Measurements from ENCODE around the gene POLR3B.

The POLR3B gene

DNA sequence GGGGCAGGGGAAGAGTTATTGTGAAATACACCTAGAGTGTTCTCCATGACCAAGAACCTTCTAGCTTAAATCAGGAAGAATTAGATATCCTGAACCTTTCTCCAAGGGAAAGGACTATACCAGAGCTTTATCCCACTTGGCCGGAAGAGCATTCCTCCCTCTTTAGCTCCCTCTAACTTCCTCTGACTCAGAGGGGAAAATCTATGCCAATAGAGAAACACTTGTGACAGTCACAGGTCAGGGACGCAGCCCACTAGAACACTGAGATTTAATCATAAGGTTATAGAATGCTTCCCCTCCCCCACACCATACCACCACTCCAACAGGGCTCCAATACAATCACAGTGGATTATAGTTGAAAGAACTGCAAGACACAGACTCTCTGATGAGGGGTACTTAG, 169.8 kb downstream of the POLR3B start:
- no peak for DNase-seq (ENCODE audit: low spot score)
- in situ Hi-C loops (cut with MboI; ENCODE audit: low sequenced_read_pairs, unreplicated experiment) = no loop called here
- TF ChIP-seq, protein P1, sequence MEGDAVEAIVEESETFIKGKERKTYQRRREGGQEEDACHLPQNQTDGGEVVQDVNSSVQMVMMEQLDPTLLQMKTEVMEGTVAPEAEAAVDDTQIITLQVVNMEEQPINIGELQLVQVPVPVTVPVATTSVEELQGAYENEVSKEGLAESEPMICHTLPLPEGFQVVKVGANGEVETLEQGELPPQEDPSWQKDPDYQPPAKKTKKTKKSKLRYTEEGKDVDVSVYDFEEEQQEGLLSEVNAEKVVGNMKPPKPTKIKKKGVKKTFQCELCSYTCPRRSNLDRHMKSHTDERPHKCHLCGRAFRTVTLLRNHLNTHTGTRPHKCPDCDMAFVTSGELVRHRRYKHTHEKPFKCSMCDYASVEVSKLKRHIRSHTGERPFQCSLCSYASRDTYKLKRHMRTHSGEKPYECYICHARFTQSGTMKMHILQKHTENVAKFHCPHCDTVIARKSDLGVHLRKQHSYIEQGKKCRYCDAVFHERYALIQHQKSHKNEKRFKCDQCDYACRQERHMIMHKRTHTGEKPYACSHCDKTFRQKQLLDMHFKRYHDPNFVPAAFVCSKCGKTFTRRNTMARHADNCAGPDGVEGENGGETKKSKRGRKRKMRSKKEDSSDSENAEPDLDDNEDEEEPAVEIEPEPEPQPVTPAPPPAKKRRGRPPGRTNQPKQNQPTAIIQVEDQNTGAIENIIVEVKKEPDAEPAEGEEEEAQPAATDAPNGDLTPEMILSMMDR (IDR thresholded peaks at IDR 0.05; ENCODE audit: borderline replicate concordance, control extremely low read depth, extremely low read depth, insufficient read depth, missing control alignments) = no peak

DNA sequence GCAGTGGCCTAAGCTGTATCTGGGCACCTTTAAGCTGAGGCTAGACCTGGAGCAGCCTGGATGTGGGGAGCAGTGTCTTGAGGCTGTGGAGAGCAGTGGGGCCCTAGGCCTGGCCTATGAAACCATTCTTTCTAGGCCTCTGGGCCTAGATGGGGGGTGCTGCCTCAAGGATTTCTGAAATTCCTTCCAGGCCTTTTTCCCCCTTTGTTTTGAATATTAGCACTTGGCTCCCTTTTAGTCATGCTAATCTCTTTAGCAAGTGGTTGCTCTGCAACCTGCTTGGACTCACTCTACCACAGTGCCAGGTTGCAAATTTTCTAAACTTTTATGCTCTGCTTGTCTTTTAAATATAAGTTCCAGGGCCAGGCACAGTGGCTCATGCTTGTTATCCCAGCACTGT, 183.7 kb downstream of the POLR3B start:
- in situ Hi-C loops (cut with MboI; ENCODE audit: low sequenced_read_pairs, unreplicated experiment) = no loop called here
- DNase-seq (ENCODE audit: low spot score) = no peak
- TF ChIP-seq, protein P1 (IDR thresholded peaks at IDR 0.05; ENCODE audit: borderline replicate concordance, control extremely low read depth, extremely low read depth, insufficient read depth, missing control alignments) = no peak

DNA sequence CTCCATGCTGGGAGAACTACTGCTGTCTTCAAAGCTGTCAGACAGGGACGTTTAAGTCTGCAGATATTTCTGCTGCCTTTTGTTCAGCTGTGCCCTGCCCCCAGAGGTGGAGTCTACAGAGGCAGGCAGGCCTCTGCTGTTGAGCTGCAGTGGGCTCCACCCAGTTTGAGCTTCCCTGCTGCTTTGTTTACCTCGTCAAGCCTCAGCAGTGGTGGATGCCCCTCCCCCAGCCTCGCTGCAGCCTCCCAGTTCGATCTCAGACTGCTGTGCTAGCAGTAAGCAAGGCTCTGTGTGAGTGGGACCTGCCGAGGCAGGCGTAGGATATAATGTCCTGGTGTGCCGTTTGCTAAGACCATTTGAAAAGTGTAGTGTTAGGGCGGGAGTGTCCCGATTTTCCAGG, 193.9 kb downstream of the POLR3B start:
- DNase-seq (ENCODE audit: low spot score) = no peak
- TF ChIP-seq, protein P1 (IDR thresholded peaks at IDR 0.05; ENCODE audit: borderline replicate concordance, control extremely low read depth, extremely low read depth, insufficient read depth, missing control alignments) = no peak
- in situ Hi-C loops (cut with MboI; ENCODE audit: low sequenced_read_pairs, unreplicated experiment) = no loop called here

DNA sequence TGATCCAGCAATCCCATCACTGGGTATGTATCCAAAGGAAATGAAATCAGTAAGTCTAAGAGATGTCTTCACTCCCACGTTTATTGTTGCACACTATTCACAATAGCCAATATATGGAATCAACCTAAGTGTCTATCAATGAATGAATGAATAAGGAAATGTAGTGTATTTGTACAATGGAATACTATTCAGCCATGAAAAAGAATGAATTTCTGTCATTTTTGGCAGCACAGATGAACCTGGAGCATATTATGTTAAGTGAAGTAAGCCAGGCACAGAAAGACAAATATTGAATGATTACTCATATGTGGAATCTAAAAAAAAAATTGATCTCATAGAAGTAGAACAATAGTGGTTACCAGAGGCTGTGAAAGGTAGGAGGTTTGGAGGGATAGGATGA, 194.7 kb downstream of the POLR3B start:
- DNase-seq (ENCODE audit: low spot score) = no peak
- TF ChIP-seq, protein P1 (IDR thresholded peaks at IDR 0.05; ENCODE audit: borderline replicate concordance, control extremely low read depth, extremely low read depth, insufficient read depth, missing control alignments) = no peak
- in situ Hi-C loops (cut with MboI; ENCODE audit: low sequenced_read_pairs, unreplicated experiment) = no loop called here
